GM18907 (cell line): Measurements from ENCODE around the gene JARID2.
"Not testable (repeated sequence)": the region's sequence is repeated elsewhere in the genome, so short reads cannot be mapped to it uniquely, and the experiment has no call there.

ENCODE experiments used
- ATAC-seq: cut with Tn5 transposase; IDR thresholded peaks from one replicate; pipeline ENCODE4 v1.9.1; 2021; ENCODE audit warnings: mild to moderate bottlenecking, moderate library complexity; ENCODE audit not compliant: unreplicated experiment

The JARID2 gene

GRCh38 chr6:15411766-15412165 is 165.9 kb downstream of the JARID2 start:
- ATAC-seq = no peak

DNA sequence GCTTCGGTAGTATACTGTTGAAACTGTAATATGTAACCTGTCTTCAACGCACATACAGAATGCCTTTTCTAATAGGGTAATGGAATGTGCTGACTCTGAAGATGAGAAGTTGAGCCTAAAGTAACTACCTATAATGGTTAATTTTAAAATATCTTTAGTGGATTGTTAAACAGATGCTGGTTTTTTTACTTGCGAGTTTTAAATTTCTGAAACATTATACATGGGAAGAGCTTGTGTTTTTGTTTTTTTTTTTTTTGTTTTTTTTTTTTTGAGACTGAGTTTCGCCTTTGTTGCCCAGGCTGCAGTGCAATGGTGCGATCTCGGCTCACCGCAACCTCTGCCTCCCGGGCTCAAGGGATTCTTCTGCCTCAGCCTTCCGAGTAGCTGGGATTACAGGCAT is 166.9 kb downstream of the JARID2 start:
- no peak for ATAC-seq

GRCh38 chr6:15413466-15414234 is 167.8 kb downstream of the JARID2 start:
- ATAC-seq = no peak

- ATAC-seq = no peak
Observed at GRCh38 chr6:15414235-15414612, 168.4 kb downstream of the JARID2 start.

GRCh38 chr6:15415622-15416021 is 169.8 kb downstream of the JARID2 start:
- ATAC-seq = not testable (repeated sequence)

- no peak for ATAC-seq
Observed at GRCh38 chr6:15416932-15417509, 171.2 kb downstream of the JARID2 start.

DNA sequence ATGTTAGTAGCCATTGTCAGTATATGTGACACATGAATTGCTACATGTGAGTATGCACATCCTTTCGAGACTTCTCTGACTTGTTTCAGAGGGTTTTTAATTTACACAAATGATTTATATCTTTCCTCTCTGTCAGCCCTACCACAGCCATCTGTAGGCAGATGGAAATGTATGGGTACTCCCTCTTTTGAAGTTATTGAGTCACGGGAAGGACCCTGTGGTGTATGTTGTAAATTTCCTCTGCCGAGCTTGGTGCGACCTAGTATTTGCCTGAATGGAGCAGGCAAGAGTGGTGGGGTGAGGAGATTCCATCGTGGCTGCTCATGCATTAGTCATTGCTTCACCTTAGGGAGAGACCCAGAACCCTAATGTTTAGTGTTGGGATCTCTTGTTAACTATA is 171.9 kb downstream of the JARID2 start:
- no peak for ATAC-seq

GRCh38 chr6:15419493-15419892 is 173.6 kb downstream of the JARID2 start:
- ATAC-seq = no peak

GRCh38 chr6:15420959-15421438 is 175.1 kb downstream of the JARID2 start:
- ATAC-seq = peak; percentile 83

- ATAC-seq = peak; percentile 44
Observed at GRCh38 chr6:15421945-15422733, 176.3 kb downstream of the JARID2 start.

- ATAC-seq = no peak
Observed at GRCh38 chr6:15423286-15423993, 177.6 kb downstream of the JARID2 start.

GRCh38 chr6:15425947-15426346 is 180.1 kb downstream of the JARID2 start:
- ATAC-seq = no peak

DNA sequence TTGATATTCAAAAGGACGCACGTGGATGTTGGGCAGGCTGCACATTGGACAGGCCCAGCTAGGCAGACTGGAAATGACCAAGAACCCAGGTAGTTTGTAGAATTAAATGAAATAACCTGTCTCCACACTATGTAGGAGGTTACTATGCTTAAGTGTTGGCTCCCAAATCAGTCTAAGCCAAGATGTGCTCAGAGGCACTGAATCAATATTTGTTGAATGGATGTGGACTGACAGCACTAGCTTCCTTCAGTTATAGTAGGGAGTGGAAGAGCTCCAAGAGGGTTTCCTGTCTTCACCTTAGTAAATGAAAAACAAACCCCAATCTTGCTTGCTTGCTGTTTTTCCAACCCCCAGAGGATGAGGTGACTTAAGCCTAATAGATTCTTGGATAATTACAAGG is 180.5 kb downstream of the JARID2 start:
- no peak for ATAC-seq

- no peak for ATAC-seq
Observed at GRCh38 chr6:15426901-15427300, 181.0 kb downstream of the JARID2 start.

DNA sequence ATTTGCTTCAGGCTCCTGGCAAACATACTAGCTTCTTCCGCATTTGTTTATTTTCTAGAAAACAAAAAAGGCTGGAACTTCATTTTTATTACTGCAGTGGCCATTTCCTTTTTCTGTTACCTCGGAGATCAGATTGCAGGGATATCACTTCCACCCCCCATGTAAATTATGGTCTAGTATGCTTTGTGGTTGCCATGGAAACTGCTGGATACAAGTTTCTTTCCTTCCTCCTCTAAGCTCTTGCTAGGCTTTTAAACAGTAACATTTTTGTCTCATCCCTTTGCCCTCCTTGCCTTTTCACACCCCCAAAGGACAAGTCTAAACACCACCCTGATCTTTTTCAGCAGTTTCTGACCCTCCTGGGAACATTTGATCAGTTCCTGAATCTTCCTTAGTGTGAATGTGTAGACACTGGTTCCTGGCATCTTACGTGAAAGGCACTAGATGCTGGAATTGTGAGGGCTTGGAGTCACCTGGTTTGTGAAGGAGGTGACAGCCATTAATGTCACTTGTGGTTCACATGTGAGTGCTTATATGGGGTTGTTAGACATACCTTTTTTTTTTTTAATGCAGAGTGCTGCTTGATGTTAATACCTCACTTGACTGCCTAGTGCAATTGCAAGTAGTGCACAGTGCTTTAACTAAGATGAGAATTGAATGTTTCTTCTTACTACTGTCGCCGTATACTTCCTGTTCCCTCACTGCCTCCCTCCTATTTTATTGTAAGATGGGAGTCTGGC is 181.6 kb downstream of the JARID2 start:
- no peak for ATAC-seq

DNA sequence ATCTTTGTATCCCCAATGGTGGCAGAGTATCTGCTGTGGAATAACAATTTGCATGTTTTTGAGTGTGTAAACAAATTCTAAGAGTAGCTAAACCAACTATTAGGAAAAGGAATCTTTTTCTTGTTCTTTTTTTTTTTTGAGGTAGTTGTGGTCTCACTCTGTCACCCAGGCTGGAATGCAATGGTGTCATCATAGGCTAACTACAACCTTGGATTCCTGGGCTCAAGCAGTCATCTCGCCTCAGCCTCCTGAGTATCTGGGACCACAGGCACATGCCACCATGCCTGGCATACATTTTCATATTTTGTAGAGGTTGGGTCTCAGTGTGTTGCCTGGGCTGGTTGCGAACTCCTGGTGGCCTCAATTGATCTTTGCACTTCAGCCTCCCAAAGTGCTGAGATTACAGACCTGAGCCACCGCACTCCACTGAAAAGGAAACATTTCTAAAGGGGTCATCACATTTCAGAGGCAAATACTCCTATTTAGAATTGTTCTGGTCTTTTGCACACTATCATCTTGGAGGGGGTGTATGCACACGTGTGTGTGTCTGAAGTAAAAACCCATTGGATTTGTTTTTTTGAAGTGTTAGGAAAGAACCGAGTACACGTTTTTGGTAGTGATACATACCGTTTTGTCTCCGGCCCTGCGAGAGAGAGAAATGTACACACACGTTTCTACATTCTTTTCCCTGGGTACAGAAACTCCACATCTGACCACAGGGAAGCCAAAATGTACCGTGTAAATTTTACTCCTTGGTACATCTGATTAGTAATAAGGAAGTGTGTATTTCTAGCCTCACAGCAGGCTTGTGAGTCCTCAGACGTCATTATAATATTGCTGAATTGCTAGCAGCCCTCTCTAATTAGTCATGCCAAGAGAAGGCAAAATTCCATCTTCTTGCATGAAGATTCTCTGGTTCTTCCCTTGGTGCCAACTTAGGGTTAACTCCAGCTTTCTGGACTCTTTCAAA is 183.6 kb downstream of the JARID2 start:
- ATAC-seq = no peak

DNA sequence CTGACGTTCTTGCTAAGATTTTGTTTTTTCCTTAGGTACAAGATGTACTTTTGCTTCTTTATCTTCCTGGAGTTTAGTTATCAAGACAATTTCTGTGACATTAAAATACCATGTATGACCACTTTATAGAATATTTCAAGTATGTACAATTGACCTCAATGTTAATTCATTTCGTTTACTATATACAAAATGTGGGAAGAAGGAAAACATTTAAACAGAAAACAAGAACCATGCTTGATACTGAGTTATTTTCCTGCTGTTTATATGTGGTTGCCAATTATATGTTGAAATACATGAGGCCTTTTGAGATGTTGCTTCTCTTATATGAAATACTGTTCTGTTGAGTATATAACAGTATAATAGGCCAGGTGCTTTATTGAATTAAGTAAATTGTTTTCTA is 184.3 kb downstream of the JARID2 start:
- no peak for ATAC-seq

DNA sequence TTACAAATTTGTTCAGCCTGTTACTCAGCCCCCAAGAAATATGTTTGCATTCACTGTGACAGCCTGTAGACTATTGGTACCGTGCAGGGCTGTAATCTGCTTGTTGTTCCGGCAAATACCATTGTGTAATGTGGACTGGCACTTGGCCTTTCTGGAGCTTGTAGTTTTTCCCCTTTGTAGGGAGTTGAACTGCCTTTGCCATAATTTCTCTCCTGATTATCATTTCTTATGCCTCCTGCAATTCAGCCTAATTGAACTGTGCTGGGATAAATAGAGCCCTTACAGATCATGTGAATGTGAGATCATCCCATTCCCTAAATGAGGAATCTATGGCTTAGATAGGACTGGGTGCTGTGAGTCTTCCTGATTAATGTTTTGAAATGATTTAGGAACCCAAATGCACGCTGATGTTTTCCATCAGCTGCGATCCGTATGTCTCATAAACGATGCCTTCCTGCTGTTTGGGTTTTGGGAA is 185.1 kb downstream of the JARID2 start:
- ATAC-seq = no peak
